Panc1 (cell line): Measurements from ENCODE around the gene ARHGEF37. TPM values are rescaled to one million over a fixed set of nuclear protein-coding genes. Genes with fewer than 3 reads are reported as not detected.
"Not testable (repeated sequence)": the region's sequence is repeated elsewhere in the genome, so short reads cannot be mapped to it uniquely, and the experiment has no call there.

Experiments
- ATAC-seq: fragments of 200-7000 bp; cut with Tn5 transposase; 2 replicates; pipeline ENCODE4 v1.9.1; 2020; ENCODE audit warnings: mild to moderate bottlenecking, moderate library complexity
- Bru-seq: library from RNA; stranded (reverse); fragments of 400-500 nt; gene quantifications from one replicate; lab custom pipeline; 2021; lab: Mats Ljungman, UMichigan
- BruChase-seq, 2 experiments: library from RNA; stranded (reverse); fragments of 400-500 nt; gene quantifications; one replicate each; lab custom pipeline; 2021; lab: Mats Ljungman, UMichigan
- BruUV-seq: library from RNA; stranded (reverse); fragments of 400-500 nt; replicated peaks from 2 replicates; lab custom pipeline; 2021; lab: Mats Ljungman, UMichigan
- CTCF ChIA-PET: fragments of 300-600 bp; sonication (Branson Sonifier 250); formaldehyde crosslinking; loops from one replicate; lab custom pipeline; 2022; ENCODE audit warnings: antibody characterized with exemption; lab: Charles Lee
- POLR2A ChIA-PET: fragments of 300-600 bp; sonication (Branson Sonifier 250); formaldehyde crosslinking; loops from one replicate; lab custom pipeline; 2022; ENCODE audit warnings: antibody characterized with exemption; lab: Charles Lee
- DNase-seq: peaks from one replicate; pipeline ENCODE4 v3.0.0-alpha.2; 2010; ENCODE audit warnings: low read depth, low spot score
- H3K27ac ChIP-seq: 2 replicates; pipeline ENCODE4 v1.5.1; 2011; ENCODE audit warnings: mild to moderate bottlenecking, low read length, inconsistent platforms
- H3K27me3 ChIP-seq: fragments of 200-500 bp; sonication (Bioruptor generic); 2 replicates; pipeline ENCODE4 v1.6.0; 2014; ENCODE audit warnings: low read length, inconsistent platforms; ENCODE audit not compliant: control insufficient read depth, insufficient read depth
- H3K36me3 ChIP-seq: fragments of 200-500 bp; sonication (Bioruptor generic); 2 replicates; pipeline ENCODE4 v1.5.1; 2014; ENCODE audit warnings: inconsistent platforms, mild to moderate bottlenecking, low read length, moderate library complexity; ENCODE audit not compliant: control insufficient read depth, insufficient read depth
- H3K4me1 ChIP-seq: 2 replicates; pipeline ENCODE4 v1.5.1; 2011; ENCODE audit warnings: inconsistent platforms, mild to moderate bottlenecking, low read length, moderate library complexity; ENCODE audit not compliant: control insufficient read depth, insufficient read depth
- H3K4me3 ChIP-seq, 2 experiments: 2 replicates each; pipeline ENCODE4 v1.5.1; 2011 to 2012; ENCODE audit warnings: low read depth in 2 of 2, low read length in 2 of 2, mild to moderate bottlenecking in 2 of 2, inconsistent platforms in 1 of 2, moderate library complexity in 1 of 2
- H3K9me3 ChIP-seq: fragments of 200-500 bp; sonication (Bioruptor generic); 2 replicates; pipeline ENCODE4 v1.5.1; 2014; ENCODE audit warnings: low read depth, mild to moderate bottlenecking, inconsistent platforms, low read length, moderate library complexity; ENCODE audit not compliant: control insufficient read depth, insufficient read depth
- CTCF ChIP-seq: fragments of 450-650 bp; IDR thresholded peaks from 2 replicates; pipeline ENCODE4 v1.5.1; 2017; ENCODE audit warnings: mild to moderate bottlenecking
- POLR2AphosphoS5 ChIP-seq: IDR thresholded peaks from 2 replicates; pipeline ENCODE4 v1.6.1; 2012; ENCODE audit warnings: mild to moderate bottlenecking, low read depth, low read length, moderate library complexity
- REST ChIP-seq, 2 experiments: IDR thresholded peaks; 2 replicates each; pipeline ENCODE4 v1.6.1; 2011 to 2012; ENCODE audit warnings: low read depth in 2 of 2, control low read depth in 1 of 2, low read length in 1 of 2, mild to moderate bottlenecking in 1 of 2, moderate library complexity in 1 of 2; ENCODE audit not compliant: insufficient read depth in 1 of 2
- SIN3A ChIP-seq: IDR thresholded peaks from 2 replicates; pipeline ENCODE4 v1.6.1; 2012; ENCODE audit warnings: low read depth, mild to moderate bottlenecking, low read length, moderate library complexity, borderline replicate concordance; ENCODE audit not compliant: insufficient read depth
- TCF7L2 ChIP-seq: IDR thresholded peaks from 2 replicates; pipeline ENCODE4 v1.6.1; 2011; ENCODE audit warnings: mild to moderate bottlenecking, low read depth, low read length, inconsistent platforms
- in situ Hi-C: cut with HindIII; loops from 2 replicates; pipeline ENCODE4 v1.10.0; 2016; ENCODE audit warnings: low sequenced_read_pairs, low pct_unique_long_range_greater_than_20kb
- intact Hi-C: fragments of 100-400 bp; cut with micrococcal nuclease; formaldehyde crosslinking; loops from one replicate; pipeline ENCODE4 v1.10.0; 2022; ENCODE audit not compliant: unreplicated experiment
- long read RNA-seq: library from polyadenylated mRNA; unstranded; transcript quantifications from one replicate; pipeline ENCODE4 v2.0.0, GENCODE V29; 2021; ENCODE audit not compliant: unreplicated experiment
- polyA plus RNA-seq: library from polyadenylated mRNA; unstranded; fragments of >200 nt; gene quantifications from one replicate; pipeline ENCODE4 v1.2.1, GENCODE V29; 2012; ENCODE audit warnings: missing spikeins; ENCODE audit not compliant: insufficient read length
- total RNA-seq: library from RNA; stranded (reverse); gene quantifications from one replicate; pipeline ENCODE4 v1.2.1, GENCODE V29; 2021; ENCODE audit not compliant: unreplicated experiment

ARHGEF37 gene
- total RNA-seq (3.2 TPM), Bru-seq, nascent RNA (percentile 43 among the genes with signal in this experiment), BruChase-seq, experiment 1, labeled RNA remaining after a 2-hour chase (percentile 39 among the genes with signal in this experiment), BruChase-seq, experiment 2, labeled RNA remaining after a 6-hour chase (percentile 44 among the genes with signal in this experiment)
- 4.2 TPM for polyA plus RNA-seq
- long read RNA-seq, full-length matches to known transcripts: 8 of 13 reads
- long read RNA-seq, partial matches to known transcripts: 2 of 13 reads
- long read RNA-seq, other reads (novel, unspliced or antisense): 3 of 13 reads

DNA sequence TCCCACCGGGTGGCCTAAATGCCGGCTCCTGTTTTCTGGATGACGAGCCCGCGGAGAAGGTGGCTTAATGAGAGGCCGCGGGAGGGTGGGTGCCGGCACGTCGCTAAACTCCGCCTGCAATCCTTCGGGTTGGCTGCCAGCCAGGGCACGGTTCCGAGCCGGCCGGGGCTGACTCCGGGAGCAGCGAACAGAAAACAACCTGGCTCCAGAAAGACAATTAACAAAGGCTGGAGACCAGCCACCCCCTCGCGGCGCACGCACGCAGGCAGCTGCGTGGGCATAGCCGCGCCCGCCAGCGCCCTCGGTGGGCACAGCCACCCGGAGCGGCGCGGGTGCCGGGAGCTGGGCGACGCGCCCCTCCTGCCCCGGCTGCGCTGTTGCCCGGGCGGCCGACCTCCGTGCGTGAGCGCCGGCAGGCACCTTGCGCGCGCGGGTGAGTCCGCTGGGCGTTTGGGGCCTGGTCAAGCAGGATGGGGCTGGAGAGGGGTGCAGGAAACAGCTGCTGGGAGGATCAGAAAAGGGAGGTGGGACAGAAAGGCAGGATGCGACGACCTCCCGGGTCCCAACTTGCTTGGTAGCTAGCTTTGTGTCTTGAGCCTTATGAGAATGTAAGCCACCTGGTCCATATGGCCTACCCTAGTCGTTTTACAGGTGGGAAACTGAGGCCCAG, at the start of gene ARHGEF37:
Gene ARHGEF37 (plus strand): TSS at position 307 of the 670 bp plus-strand sequence. CDS start 16,272 bp downstream, outside the sequence.
- ChIA-PET CTCF (no interaction called here), POLR2A (interaction anchor here (0.5 kb wide), 1 partner anchor 31 kb away, joined by 4 read pairs; no protein-coding TSS in a partner anchor)
- no peak for TF ChIP-seq POLR2AphosphoS5
- no peak for TF ChIP-seq CTCF
- no peak for TF ChIP-seq TCF7L2
- TF ChIP-seq REST (IDR thresholded peaks at IDR 0.05; ENCODE audit: insufficient read depth in 1 of 2, low read depth in 2 of 2, low read length in 1 of 2): no peak
- TF ChIP-seq SIN3A: no peak
- DNase-seq (no peak), ATAC-seq (peak; percentile 84)
- peak within 1 kb of the TSS; percentile 68 for H3K27ac ChIP-seq
- peaks cover 17% of the 10 kb centered on the region for H3K4me1 ChIP-seq
- in situ Hi-C loops (no loop called here), intact Hi-C loops (no loop called here)
- H3K9me3 ChIP-seq: no peaks in the 10 kb centered on the region
- no peaks in the 10 kb centered on the region for H3K36me3 ChIP-seq
- H3K4me3 ChIP-seq: peak within 1 kb of the TSS; percentile 48 to 62
- no peaks in the 10 kb centered on the region for H3K27me3 ChIP-seq
- no TSS peak for BruUV-seq

DNA sequence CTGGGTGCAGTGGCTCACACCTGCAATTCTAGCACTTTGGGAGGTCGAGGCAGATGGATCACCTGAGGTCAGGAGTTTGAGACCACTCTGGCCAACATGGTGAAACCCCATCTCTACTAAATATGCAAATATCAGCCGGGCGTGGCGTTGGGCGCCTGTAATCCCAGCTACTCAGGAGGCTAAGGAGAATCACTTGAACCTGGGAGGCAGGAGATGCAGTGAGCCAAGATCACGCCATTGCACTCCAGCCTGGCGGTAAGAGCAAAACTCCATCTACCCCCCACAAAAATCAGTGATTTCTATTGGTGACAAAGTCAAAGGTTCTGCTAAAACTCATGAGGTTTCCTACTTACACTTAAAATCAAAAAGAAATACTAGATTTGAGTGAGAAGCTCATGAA, 48.9 kb upstream of the ARHGEF37 start:
- H3K27ac ChIP-seq: no peak overlapping the region
- POLR2A ChIA-PET: interaction anchor here (0.6 kb wide), 1 partner anchor 17 kb away, joined by 3 read pairs; no protein-coding TSS in a partner anchor
- no peaks in the 10 kb centered on the region for H3K27me3 ChIP-seq
- TF ChIP-seq CTCF: no peak
- TF ChIP-seq TCF7L2: no peak
- TF ChIP-seq SIN3A: no peak
- TF ChIP-seq POLR2AphosphoS5: no peak
- no peak for TF ChIP-seq REST (IDR thresholded peaks at IDR 0.05; ENCODE audit: insufficient read depth in 1 of 2, low read depth in 2 of 2, low read length in 1 of 2)
- no peak for DNase-seq
- no peaks in the 10 kb centered on the region for H3K9me3 ChIP-seq
- peaks cover 29% of the 10 kb centered on the region for H3K4me1 ChIP-seq
- intact Hi-C loops (no loop called here), in situ Hi-C loops (no loop called here)
- H3K36me3 ChIP-seq: peaks cover 12% of the 10 kb centered on the region; the same call in 1 of the 2 replicates
- no peak for ATAC-seq
- CTCF ChIA-PET: no interaction called here
- no peak overlapping the region for H3K4me3 ChIP-seq
- no TSS peak for BruUV-seq

GRCh38 chr5:149535787-149536186, 45.5 kb upstream of the ARHGEF37 start:
- ATAC-seq, POLR2A ChIA-PET, intact Hi-C loops: not testable (repeated sequence)

More at GRCh38 chr5:149535787-149536186, 45.5 kb upstream of the ARHGEF37 start:
- H3K4me3 ChIP-seq, in situ Hi-C loops, H3K27me3 ChIP-seq, H3K27ac ChIP-seq, H3K9me3 ChIP-seq, H3K4me1 ChIP-seq, CTCF ChIA-PET, DNase-seq, BruUV-seq: not testable (repeated sequence)
- peaks cover 18% of the 10 kb centered on the region; the same call in 1 of the 2 replicates for H3K36me3 ChIP-seq
